CD14-positive monocyte (primary cell): ENCODE results near the gene PREX1. TPM values are rescaled to one million over a fixed set of nuclear protein-coding genes. Genes with fewer than 3 reads are reported as not detected.

Experiments
- DNase-seq, 3 donors: peaks; one replicate each; pipeline ENCODE4 v3.0.0-alpha.2; 2011 to 2022
- H2AFZ ChIP-seq: 2 replicates; pipeline ENCODE4 v1.6.0; 2012; ENCODE audit warnings: mild to moderate bottlenecking, low read depth, low read length, inconsistent platforms; ENCODE audit not compliant: insufficient read depth, poor library complexity, severe bottlenecking
- H3K27ac ChIP-seq, 2 donors: 1 replicate in 1 of 2; 2 replicates in 1 of 2; pipeline ENCODE4 v1.5.1; 2012 to 2013; ENCODE audit warnings: low read length in 2 of 2, control low read depth in 1 of 2, inconsistent platforms in 1 of 2, low read depth in 1 of 2, mild to moderate bottlenecking in 1 of 2
- H3K27me3 ChIP-seq, 2 donors: one replicate each; pipeline versions ENCODE4 v1.6.0 to v1.6.1; 2011 to 2013; ENCODE audit warnings: low read length in 2 of 2; ENCODE audit not compliant: control insufficient read depth in 2 of 2, insufficient read depth in 2 of 2
- H3K36me3 ChIP-seq, 2 donors: replicated peaks in 1 of 2; 1 replicate in 1 of 2; 2 replicates in 1 of 2; pipeline versions ENCODE4 v1.5.1 to v1.6.1; 2012 to 2013; ENCODE audit warnings: low read length in 2 of 2, control low read depth in 1 of 2, inconsistent platforms in 1 of 2, mild to moderate bottlenecking in 1 of 2; ENCODE audit not compliant: insufficient read depth in 2 of 2, control insufficient read depth in 1 of 2
- H3K4me1 ChIP-seq, 2 donors: 1 replicate in 1 of 2; 2 replicates in 1 of 2; pipeline versions ENCODE4 v1.5.1 to v1.6.1; 2012 to 2013; ENCODE audit warnings: low read length in 2 of 2, control low read depth in 1 of 2, inconsistent platforms in 1 of 2, mild to moderate bottlenecking in 1 of 2, moderate library complexity in 1 of 2; ENCODE audit not compliant: insufficient read depth in 2 of 2, control insufficient read depth in 1 of 2
- H3K4me2 ChIP-seq: replicated peaks from 2 replicates; pipeline ENCODE3; 2012; ENCODE audit warnings: low read length, moderate library complexity, mild to moderate bottlenecking; ENCODE audit not compliant: poor library complexity, severe bottlenecking; ENCODE audit errors: extremely low read depth
- H3K4me3 ChIP-seq, 3 experiments: fragments of 200-600 bp in 1 of 3; sonication (generic) in 1 of 3; replicated peaks in 1 of 3; 1 replicate in 2 of 3; 2 replicates in 1 of 3; pipeline ENCODE4 v1.5.1; 2011 to 2013; ENCODE audit warnings: low read length in 3 of 3, mild to moderate bottlenecking in 3 of 3, control low read depth in 2 of 3, low read depth in 2 of 3, inconsistent platforms in 1 of 3, moderate library complexity in 1 of 3
- H3K79me2 ChIP-seq: 2 replicates; pipeline ENCODE4 v1.6.0; 2012; ENCODE audit warnings: mild to moderate bottlenecking, control low read depth, inconsistent platforms, low read length, moderate library complexity; ENCODE audit not compliant: insufficient read depth
- H3K9ac ChIP-seq: 2 replicates; pipeline ENCODE4 v1.6.0; 2017; ENCODE audit warnings: low read length, mild to moderate bottlenecking; ENCODE audit not compliant: insufficient read depth, poor library complexity, severe bottlenecking
- H3K9me3 ChIP-seq, 2 donors: replicated peaks in 1 of 2; 1 replicate in 1 of 2; 2 replicates in 1 of 2; pipeline versions ENCODE4 v1.5.1 to v1.6.1; 2012 to 2013; ENCODE audit warnings: low read length in 2 of 2, control low read depth in 1 of 2; ENCODE audit not compliant: control insufficient read depth in 1 of 2, insufficient read depth in 1 of 2
- H4K20me1 ChIP-seq: 2 replicates; pipeline ENCODE4 v1.6.0; 2012; ENCODE audit warnings: mild to moderate bottlenecking, low read length, control low read depth, moderate library complexity; ENCODE audit not compliant: insufficient read depth
- H3K27ac Mint-ChIP-seq, 7 donors: one replicate each; pipeline ENCODE4 v1.8.0; 2020; ENCODE audit warnings: mild to moderate bottlenecking in 7 of 7, mixed read lengths in 7 of 7, moderate library complexity in 6 of 7, inconsistent platforms in 2 of 7
- H3K27me3 Mint-ChIP-seq, 3 donors: one replicate each; pipeline ENCODE4 v1.8.0; 2021 to 2022; ENCODE audit warnings: low read depth in 3 of 3, mild to moderate bottlenecking in 3 of 3, mixed read lengths in 3 of 3, moderate library complexity in 3 of 3, inconsistent platforms in 1 of 3
- H3K36me3 Mint-ChIP-seq, 2 donors: one replicate each; pipeline ENCODE4 v1.8.0; 2020; ENCODE audit warnings: mixed read lengths in 2 of 2, inconsistent platforms in 1 of 2, mild to moderate bottlenecking in 1 of 2
- H3K4me1 Mint-ChIP-seq: one replicate; pipeline ENCODE4 v1.8.0; 2020; ENCODE audit warnings: mild to moderate bottlenecking, mixed read lengths
- H3K4me3 Mint-ChIP-seq, 2 donors: one replicate each; pipeline ENCODE4 v1.8.0; 2020; ENCODE audit warnings: mild to moderate bottlenecking in 2 of 2, mixed read lengths in 2 of 2, moderate library complexity in 1 of 2
- H3K9me3 Mint-ChIP-seq, 7 donors: one replicate each; pipeline ENCODE4 v1.8.0; 2020 to 2022; ENCODE audit warnings: mixed read lengths in 7 of 7, mild to moderate bottlenecking in 6 of 7, moderate library complexity in 6 of 7, inconsistent platforms in 2 of 7
- WGBS: methylation state at CpG from one replicate; pipeline ENCODE4 v1.1.5; 2013; ENCODE audit warnings: missing lambda C conversion rate; ENCODE audit not compliant: insufficient coverage; 5-methylcytosine and 5-hydroxymethylcytosine counted together
- intact Hi-C, 2 donors: fragments of 100-400 bp; cut with micrococcal nuclease; formaldehyde crosslinking; loops; one replicate each; pipeline versions ENCODE4 v1.15.0 to v1.15.1; 2023
- polyA plus RNA-seq, 3 donors: library from polyadenylated mRNA; depleted of rRNA in 1 of 3; unstranded in 2 of 3; stranded (reverse) in 1 of 3; fragments of 300-500 nt in 2 of 3; fragments of >200 nt in 1 of 3; fragmentation: Illumina TruSeq in 2 of 3; gene quantifications; 1 replicate in 2 of 3; 2 replicates in 1 of 3; pipeline ENCODE4 v1.2.3, GENCODE V29; 2012 to 2021
- TF ChIP-seq, protein P1 (sequence below): fragments of 200-600 bp; IDR thresholded peaks from one replicate; pipeline ENCODE4 v1.8.0; 2022; ENCODE audit warnings: antibody characterized with exemption, mild to moderate bottlenecking

Gene PREX1
- polyA plus RNA-seq, 3 donors: 24.3 to 114 (median 27.5) TPM

DNA sequence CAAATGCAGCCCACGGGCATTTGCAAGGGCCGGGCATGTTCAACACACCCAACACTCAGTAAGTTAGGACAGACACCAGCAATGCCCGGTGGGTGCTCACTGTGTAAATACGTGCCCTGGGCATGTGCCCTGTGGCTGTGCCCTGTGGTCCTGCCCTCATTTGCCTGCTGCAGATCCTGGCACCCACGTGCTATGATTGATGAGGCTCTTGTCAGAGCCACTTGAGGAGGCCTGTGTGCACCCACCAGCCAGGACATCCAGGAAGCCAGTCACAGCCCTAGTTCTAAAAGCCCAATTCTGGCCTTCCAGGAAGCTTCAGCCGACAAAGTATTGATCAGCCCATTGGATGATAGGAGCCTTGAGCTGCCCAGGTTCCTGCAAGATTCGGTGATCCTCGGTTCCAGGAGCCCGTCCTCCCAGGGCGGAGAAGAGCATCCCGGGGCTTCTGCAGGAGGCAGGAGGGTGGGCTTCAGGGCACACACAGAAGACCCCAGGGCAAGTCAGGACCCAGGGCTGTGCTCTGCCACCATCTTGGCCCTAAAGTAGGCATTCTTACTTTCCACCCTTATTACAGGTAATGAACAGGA lies 223.9 kb downstream of the PREX1 start:
- Mint-ChIP-seq H3K4me3 (no peak overlapping the region), H3K9me3 (peaks cover 0 to 2% (median 0%) of the 10 kb centered on the region in 7 donors), H3K27ac (no peak overlapping the region), H3K36me3 (no peaks in the 10 kb centered on the region), H3K4me1 (no peaks in the 10 kb centered on the region), H3K27me3 (peaks cover 6 to 10% (median 6%) of the 10 kb centered on the region in 3 donors)
- Histone ChIP-seq H3K4me2 (no peak overlapping the region), H3K27me3 (no peaks in the 10 kb centered on the region), H3K27ac (no peak overlapping the region), H3K9me3 (no peaks in the 10 kb centered on the region), H3K4me1 (no peaks in the 10 kb centered on the region), H4K20me1 (no peaks in the 10 kb centered on the region), H3K36me3 (no peaks in the 10 kb centered on the region), H3K79me2 (no peaks in the 10 kb centered on the region), H3K9ac (no peak overlapping the region), H3K4me3 (no peak overlapping the region), H2AFZ (no peak overlapping the region)
- intact Hi-C loops: no loop called here
- 89% methylated on average over 10 of the region's 11 CpGs for WGBS
- TF ChIP-seq, protein P1, sequence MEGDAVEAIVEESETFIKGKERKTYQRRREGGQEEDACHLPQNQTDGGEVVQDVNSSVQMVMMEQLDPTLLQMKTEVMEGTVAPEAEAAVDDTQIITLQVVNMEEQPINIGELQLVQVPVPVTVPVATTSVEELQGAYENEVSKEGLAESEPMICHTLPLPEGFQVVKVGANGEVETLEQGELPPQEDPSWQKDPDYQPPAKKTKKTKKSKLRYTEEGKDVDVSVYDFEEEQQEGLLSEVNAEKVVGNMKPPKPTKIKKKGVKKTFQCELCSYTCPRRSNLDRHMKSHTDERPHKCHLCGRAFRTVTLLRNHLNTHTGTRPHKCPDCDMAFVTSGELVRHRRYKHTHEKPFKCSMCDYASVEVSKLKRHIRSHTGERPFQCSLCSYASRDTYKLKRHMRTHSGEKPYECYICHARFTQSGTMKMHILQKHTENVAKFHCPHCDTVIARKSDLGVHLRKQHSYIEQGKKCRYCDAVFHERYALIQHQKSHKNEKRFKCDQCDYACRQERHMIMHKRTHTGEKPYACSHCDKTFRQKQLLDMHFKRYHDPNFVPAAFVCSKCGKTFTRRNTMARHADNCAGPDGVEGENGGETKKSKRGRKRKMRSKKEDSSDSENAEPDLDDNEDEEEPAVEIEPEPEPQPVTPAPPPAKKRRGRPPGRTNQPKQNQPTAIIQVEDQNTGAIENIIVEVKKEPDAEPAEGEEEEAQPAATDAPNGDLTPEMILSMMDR: no peak
- DNase-seq: no peak

DNA sequence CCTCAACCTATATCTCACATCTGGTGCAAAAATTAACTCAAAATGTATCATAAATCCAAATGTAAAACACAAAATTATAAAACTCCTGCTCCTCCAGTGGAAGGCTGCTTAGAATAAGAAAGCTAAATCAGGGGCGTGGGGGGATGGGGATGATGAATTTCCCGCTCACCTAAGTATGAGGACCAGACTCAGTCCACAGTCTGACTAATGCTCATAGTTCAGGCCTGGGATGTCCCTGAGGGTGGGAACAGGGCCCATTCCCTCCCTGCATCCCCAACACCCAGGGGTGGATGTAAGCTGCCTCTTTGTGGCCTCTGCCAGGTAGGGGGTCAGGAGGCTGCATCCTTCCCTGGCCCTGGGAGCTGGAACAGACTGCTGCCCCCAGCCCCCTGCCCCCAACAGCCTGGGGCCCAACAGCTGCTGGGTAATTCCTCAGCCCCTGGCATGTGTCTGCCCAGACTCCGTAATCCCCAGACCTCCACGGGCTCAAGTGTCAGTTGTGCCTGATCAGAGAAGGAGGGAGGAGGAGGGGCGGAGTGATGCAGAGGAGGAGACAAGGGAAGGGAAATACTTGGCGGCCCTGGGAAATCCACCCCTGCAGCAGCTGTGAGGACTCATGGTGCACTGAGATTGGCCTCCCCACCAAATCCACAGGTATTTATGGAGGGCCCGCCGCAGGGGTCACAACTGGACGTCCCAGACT lies 224.5 kb downstream of the PREX1 start:
- Histone ChIP-seq H3K4me2 (no peak overlapping the region), H2AFZ (no peak overlapping the region), H3K27me3 (no peaks in the 10 kb centered on the region), H3K9me3 (no peaks in the 10 kb centered on the region), H3K27ac (no peak overlapping the region), H3K4me1 (no peaks in the 10 kb centered on the region), H4K20me1 (no peaks in the 10 kb centered on the region), H3K9ac (no peak overlapping the region), H3K79me2 (no peaks in the 10 kb centered on the region), H3K36me3 (no peaks in the 10 kb centered on the region), H3K4me3 (no peak overlapping the region)
- Mint-ChIP-seq H3K4me3 (no peak overlapping the region), H3K9me3 (peaks cover 0 to 2% (median 0%) of the 10 kb centered on the region in 7 donors), H3K27me3 (peaks cover 6 to 10% (median 6%) of the 10 kb centered on the region in 3 donors), H3K27ac (no peak overlapping the region), H3K4me1 (no peaks in the 10 kb centered on the region), H3K36me3 (no peaks in the 10 kb centered on the region)
- intact Hi-C loops: no loop called here
- 96% methylated on average over 4 of the region's 9 CpGs for WGBS
- DNase-seq: no peak
- TF ChIP-seq, protein P1: no peak
